ENCODE measurements around the gene PTPRM. TPM values are rescaled to one million over a fixed set of nuclear protein-coding genes. Genes with fewer than 3 reads are reported as not detected.

Gene PTPRM
- total RNA-seq, 1 experiment from 2014 or later = 14.5 TPM

- no peaks in the 10 kb centered on the region for H3K9me2 ChIP-seq (ENCODE audit: insufficient read depth)
- H3K9me3 ChIP-seq (ENCODE audit: control insufficient read depth in 1 of 2, insufficient read depth in 1 of 2, low read depth in 1 of 2, low read length in 2 of 2) = no peaks in the 10 kb centered on the region
- no peak overlapping the region for H3K27ac ChIP-seq (ENCODE audit: low read depth, low read length)
- H4K20me1 ChIP-seq (ENCODE audit: insufficient read depth) = no peaks in the 10 kb centered on the region
- DNase-seq (ENCODE audit: low read depth, low spot score) (no peak), ATAC-seq (no peak)
- no peak overlapping the region for H2AFZ ChIP-seq (ENCODE audit: low read depth, low read length, poor library complexity, severe bottlenecking)
- no peaks in the 10 kb centered on the region for H3K36me3 ChIP-seq (ENCODE audit: control insufficient read depth in 1 of 2, insufficient read depth in 2 of 2, low read length in 2 of 2)
- no peaks in the 10 kb centered on the region for H3K79me2 ChIP-seq (ENCODE audit: insufficient read depth, low read length)
- H3K27me3 ChIP-seq (ENCODE audit: insufficient read depth, low read length) = no peaks in the 10 kb centered on the region
- ChIA-PET CTCF (no interaction called here), RAD21 (ENCODE audit: low non-redundant PET in 1 of 2, low total read pairs in 2 of 2, uncharacterized antibody in 2 of 2, unreplicated experiment in 2 of 2) (no interaction called here), POLR2A (no interaction called here)
- BruUV-seq (replicated peaks) = no TSS peak
- H3K4me2 ChIP-seq (ENCODE audit: low read length) = no peak overlapping the region
- intact Hi-C loops (cut with micrococcal nuclease) = no loop called here
- no peaks in the 10 kb centered on the region for H3K4me1 ChIP-seq (ENCODE audit: control insufficient read depth in 1 of 2, insufficient read depth in 2 of 2, low read length in 2 of 2)
- TF ChIP-seq EZH2 (IDR thresholded peaks at IDR 0.05) (no peak), FOSL1 (IDR thresholded peaks at IDR 0.05; ENCODE audit: low read depth) (no peak), SRF (IDR thresholded peaks at IDR 0.05; ENCODE audit: low read depth) (no peak), ATF3 (IDR thresholded peaks at IDR 0.05) (no peak), CTCF (IDR thresholded peaks at IDR 0.05 in 2 of 3, conservative IDR thresholded peaks at IDR 0.05 in 1 of 3; ENCODE audit: borderline replicate concordance in 1 of 3, insufficient read depth in 1 of 3, low read depth in 2 of 3, low read length in 2 of 3) (no peak), SP1 (IDR thresholded peaks at IDR 0.05; ENCODE audit: low read depth) (no peak), RAD21 (IDR thresholded peaks at IDR 0.05; ENCODE audit: low read depth) (no peak), MAX (IDR thresholded peaks at IDR 0.05) (no peak), EZH2phosphoT487 (IDR thresholded peaks at IDR 0.05; ENCODE audit: borderline replicate concordance) (no peak), EGR1 (IDR thresholded peaks at IDR 0.05; ENCODE audit: low read depth) (no peak), TCF7L2 (IDR thresholded peaks at IDR 0.05; ENCODE audit: borderline replicate concordance, extremely low read depth, insufficient read depth, insufficient read length) (no peak), POLR2AphosphoS5 (IDR thresholded peaks at IDR 0.05; ENCODE audit: low read depth, low read length) (no peak), CBX3 (IDR thresholded peaks at IDR 0.05; ENCODE audit: low read depth) (no peak), CEBPB (IDR thresholded peaks at IDR 0.05; ENCODE audit: low read depth) (no peak), YY1 (IDR thresholded peaks at IDR 0.05; ENCODE audit: extremely low read depth, insufficient replicate concordance, low read depth, low read length) (no peak), ZBTB33 (IDR thresholded peaks at IDR 0.05; ENCODE audit: extremely low read depth, insufficient replicate concordance, low read length) (no peak), REST (IDR thresholded peaks at IDR 0.05; ENCODE audit: low read depth) (no peak), ZFX (IDR thresholded peaks at IDR 0.05) (no peak)
- no peak overlapping the region for H3K9ac ChIP-seq (ENCODE audit: low read length)
- no peak overlapping the region for H3K4me3 ChIP-seq (replicated peaks in 1 of 2; ENCODE audit: low read depth in 1 of 2, low read length in 2 of 2)
Observed at GRCh38 chr18:8163286-8163959, 596.3 kb downstream of the PTPRM start.

All from HCT116 (cell line).